Measurements from ENCODE around the gene METAP1D.

The METAP1D gene

DNA sequence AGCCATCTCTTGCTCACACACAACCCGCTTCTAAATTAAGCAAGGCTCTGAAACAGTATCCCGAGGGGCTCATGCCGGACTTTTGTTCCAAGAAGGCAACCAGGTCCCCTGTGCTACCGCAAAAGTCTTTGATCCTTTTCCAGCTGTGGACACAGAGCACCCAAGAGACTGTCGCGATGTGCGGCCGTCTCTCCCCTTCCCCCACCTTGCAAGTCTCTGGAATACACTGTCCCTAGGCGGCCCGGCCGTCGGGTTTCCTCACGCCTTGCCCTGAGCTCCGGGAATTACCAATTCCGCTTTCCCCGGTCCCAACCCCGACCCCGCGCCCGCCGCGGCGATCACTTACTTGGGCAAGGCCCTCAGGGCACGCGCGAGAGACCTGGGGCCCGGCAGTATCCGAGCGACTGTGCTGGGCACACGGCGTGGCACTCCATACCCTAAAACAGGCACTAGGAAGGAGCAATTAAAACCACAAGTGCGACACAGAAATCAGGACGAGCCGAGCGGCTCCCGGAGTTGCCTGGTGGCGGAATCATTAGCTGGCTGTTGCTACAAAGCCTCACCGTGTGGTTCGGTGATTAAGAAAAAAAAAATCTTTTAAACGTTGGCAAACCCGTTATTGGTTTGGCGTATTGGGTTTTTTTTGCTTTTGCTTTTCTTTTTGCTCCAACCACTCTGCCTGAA lies 83.3 kb downstream of the METAP1D start:
- DNase-seq, result no peak

DNA sequence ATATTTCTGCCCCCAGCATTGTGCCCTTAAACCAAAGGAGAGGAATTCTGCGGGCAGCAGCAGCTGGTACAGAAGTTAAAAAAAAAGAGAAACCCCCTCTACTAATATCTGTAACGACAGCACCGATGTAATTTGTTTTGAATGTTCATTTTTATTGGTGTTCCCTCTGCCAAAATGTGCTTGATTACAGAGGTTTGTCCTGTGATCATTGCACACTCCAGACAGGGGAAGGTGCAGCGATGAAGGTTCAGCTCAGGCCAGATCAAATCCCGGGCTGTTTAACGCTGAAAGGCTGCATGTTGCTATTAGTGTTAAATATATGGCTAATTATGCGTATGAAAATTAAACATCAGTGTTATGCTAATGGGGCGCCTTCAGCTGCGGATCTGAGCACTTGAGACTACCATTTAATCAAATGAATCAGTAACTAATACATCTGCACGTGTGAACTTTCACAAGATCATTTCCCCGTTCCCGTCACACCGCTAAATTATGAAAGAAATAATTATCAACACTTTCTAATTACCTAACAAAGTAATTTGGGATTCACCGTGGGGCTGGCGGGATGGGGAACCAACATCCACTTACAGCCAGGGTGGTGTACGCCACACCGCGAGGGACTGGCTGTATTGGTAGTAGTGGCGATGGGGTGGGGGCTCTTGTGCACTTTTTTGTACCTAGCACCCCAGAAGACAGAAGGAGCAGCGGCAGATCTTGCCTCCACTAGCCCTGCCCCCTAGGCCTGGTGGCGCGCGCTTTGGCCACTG lies 84.1 kb downstream of the METAP1D start:
- no peak for DNase-seq

DNA sequence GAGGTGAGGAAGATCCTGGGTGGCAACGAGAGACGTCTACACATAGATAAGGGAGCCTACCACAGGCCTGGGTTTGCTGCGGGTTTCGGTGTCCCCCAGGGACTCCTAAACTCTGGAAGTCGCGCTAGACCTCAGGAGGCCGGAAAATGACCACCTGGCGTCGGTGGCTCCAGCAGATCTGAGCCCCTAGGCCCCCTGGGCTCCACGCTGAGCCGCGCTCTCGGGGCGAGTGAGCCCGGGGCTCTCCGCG lies 84.6 kb downstream of the METAP1D start:
- no peak for DNase-seq

DNA sequence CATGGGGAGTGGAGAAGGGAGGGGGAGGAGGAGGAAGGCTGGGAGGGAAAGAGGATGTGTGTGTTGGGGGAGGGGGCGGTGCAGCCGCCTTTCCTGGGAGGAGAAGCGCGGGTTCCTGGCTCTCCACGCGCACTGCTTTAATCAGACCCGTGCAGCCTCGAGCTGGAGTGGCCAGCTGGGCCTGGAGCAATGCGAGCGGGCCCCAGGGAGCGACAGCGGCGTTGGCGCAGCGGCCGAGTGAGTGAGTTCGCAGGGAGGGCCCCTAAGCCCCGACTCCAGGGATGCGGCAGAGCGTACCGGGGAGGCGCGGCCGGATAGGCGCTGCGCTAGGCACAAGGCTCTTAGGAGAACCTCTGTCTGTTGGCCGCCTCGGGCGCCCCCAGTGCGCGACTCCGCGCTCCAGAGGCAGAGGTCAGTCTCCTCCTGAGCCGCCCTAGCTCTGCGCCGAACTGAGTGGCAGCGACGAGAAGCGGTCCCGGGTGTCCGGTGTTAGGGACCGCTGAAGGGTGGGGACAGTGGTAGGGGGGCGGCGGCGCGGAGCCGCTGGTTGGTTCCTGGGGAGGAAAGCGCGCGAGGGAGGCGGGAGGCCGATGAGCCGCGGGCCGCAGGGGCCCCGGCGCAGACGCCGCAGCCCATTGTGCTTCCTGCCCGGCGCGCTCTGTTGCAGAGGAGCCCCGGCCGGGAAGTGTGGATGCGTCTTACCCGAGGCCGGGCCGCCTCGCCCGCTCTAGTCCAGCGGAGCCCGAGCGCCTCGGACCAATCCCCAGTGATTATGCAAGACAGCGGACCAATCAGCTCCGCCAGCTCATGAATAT lies 85.1 kb downstream of the METAP1D start:
- DNase-seq, result no peak

DNA sequence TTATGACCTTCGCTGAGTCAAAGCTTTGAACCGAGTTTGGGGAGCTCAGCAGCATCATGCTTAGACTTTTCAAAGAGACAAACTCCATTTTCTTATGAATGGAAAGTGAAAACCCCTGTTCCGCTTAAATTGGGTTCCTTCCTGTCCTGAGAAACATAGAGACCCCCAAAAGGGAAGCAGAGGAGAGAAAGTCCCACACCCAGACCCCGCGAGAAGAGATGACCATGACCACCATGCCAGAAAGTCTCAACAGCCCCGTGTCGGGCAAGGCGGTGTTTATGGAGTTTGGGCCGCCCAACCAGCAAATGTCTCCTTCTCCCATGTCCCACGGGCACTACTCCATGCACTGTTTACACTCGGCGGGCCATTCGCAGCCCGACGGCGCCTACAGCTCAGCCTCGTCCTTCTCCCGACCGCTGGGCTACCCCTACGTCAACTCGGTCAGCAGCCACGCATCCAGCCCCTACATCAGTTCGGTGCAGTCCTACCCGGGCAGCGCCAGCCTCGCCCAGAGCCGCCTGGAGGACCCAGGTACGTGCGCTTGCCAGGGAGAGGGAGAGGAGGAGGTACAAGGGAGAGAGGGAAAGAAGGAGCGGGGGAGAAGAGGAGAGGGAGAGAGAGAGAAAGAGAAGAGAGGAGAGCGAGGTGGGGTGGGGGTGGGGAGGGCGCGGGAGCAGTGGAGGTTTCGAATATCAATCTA lies 85.9 kb downstream of the METAP1D start, which contains the start of gene DLX1:
Gene DLX1, plus strand, starts transcription at position 48 of the 700 bp plus-strand sequence. Its CDS starts 171 bp downstream, at position 219.
- DNase-seq, result no peak

DNA sequence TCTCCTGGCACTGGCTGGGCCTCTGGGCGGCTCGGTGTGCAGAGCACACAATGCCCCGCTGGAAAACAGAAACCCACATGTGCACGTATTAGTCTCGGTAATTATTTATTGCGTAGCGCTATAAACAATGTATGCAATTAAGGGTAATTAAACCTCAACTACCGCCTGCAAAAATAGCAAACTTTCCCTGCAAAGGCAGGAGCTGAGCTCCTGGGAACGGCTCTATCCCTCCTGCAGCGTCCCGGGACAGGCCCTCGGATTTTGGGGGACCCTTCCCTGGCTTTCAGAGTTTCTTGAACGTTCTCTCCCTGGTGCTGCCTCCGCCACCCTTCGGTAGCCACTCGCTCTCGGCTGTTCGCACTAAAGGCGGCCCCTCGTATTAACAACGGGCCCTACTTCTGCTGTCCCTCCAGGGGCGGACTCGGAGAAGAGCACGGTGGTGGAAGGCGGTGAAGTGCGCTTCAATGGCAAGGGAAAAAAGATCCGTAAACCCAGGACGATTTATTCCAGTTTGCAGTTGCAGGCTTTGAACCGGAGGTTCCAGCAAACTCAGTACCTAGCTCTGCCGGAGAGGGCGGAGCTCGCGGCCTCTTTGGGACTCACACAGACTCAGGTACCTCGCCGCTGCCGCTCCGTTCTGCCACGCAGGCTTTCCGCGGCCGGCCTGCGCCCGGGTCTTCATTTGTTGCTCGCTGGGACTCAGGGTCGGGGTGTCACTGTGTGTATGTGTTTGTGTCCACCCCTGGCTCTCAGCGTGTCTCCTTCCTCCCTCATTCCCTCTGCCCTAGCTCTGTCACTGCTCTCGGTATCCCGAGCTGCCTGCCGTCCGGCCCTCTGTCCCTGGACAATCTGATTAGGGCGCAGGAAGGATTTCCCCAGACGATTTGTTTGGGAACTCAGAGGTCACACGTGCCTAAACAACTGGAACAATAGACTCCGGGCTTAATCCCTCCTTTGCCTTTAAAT lies 86.8 kb downstream of the METAP1D start:
- DNase-seq, result peak in 2 of 4 experiments; percentile 24 to 47

DNA sequence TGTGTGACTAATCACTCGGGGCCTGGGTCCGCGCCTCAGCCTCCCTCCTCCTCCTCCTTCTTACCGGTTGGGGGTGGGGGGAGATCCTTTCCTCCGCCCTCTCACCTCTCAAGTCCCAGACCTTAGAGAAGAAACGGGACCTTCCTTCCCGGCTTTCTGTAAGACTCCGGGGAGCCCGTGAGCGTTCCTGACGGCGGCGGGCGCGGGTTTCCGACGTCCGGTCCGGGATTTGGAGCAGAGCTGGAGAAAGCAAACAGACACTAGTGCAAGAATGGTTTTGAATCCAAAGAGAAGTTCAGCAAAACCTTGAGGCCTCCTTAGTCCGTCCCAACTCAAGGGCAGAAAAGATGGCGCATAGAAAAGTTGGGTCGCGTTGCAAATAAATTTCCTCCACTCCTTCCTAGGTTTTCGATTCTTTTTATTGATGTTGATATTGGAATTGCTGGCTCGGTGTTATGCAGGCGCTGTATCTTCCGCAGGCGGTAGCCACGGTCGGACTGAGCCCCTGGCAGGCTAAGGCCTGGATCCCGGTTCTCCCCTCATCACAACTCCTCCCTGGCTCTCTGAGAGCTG lies 87.5 kb downstream of the METAP1D start:
- no peak for DNase-seq

DNA sequence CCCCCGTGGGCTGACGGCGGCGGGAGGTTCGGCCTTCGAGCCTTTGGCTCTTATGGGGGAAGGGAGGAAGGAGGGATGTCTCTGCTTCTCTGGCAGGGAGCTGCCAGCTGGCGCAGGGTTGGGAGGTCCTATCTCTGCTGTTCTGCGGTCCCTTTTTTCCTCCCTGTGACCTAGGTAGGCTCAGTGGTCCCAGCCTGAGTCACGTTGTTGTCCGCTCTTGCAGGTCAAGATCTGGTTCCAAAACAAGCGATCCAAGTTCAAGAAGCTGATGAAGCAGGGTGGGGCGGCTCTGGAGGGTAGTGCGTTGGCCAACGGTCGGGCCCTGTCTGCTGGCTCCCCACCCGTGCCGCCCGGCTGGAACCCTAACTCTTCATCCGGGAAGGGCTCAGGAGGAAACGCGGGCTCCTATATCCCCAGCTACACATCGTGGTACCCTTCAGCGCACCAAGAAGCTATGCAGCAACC lies 88.1 kb downstream of the METAP1D start:
- DNase-seq, result no peak

DNA sequence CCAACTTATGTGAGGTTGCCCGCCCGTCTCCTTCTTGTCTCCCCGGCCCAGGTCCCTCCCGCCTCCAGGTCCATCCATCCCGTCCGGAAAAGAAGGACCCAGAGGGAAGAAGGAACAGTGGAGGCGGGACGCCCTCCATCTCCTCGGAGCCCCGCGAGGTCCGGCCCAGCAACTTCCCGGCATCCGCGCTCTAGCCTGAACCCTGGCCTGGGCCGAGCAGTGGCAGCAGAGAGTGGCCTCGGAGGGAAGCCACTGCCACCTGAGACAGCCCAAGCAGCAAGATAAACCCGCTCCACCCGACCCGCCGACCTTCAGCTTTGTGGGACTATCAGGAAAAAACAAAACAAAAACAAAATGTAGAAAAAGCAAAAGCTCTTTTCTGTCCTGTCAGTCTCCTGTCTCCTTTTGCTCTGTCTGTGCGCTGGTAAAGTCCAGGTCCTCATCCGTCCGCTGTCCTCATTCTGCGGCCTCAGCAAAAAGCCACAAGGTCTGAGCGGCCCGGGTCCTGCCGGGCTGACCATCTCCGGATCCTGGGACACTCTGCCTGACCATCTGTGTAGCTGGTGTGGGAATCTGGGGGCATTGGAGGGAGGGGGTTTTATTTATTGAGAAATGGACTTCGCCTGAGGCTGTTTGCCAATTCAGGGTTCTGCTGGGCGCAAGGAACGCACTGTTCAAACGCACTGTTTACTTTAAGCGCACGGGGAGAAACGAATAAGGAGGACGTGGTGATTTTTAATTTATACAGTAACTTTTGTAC lies 88.7 kb downstream of the METAP1D start:
- no peak for DNase-seq

DNA sequence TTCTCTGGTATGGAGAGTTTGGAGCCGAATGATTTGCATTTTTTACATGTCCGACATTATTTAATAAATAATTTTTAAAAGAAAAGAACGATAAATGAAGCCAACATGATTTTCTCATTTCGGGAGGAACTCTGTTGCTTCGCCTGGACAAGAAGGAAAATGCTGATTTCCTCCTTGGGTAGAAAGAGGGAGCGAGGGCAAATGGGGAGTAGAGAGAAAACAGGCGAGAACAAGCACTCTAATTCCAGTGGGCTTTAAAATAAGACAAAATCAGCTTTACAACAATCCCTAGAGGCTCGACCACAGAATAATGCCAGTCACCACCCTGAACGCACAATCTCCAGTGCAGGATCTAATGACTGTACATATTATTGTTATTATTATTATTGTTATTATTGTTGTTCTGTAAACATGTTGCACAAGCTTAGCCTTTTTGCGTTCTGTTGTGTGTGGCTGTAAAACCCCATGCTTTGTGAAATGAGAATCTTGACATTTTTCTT lies 89.3 kb downstream of the METAP1D start:
- DNase-seq, result no peak

DNA sequence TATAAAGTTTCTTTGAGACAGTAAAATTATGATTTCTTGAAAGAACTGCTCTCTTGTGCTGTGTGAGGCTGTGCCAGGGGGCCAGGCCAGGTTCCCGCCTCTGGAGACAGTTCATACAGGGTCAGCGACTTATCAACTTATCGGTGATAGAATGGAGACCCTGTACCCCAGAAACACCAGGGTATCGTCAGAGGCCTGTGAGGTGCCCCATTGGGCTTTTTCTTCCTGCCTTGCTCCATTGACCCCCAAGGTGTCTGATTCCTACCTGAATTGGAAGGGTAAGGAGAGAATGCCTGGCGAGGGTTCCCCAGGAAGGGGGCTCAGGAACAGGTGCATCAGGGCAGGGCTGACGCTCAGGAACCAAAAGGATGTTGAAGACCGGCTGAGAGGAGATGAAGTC lies 89.9 kb downstream of the METAP1D start:
- DNase-seq, result no peak

DNA sequence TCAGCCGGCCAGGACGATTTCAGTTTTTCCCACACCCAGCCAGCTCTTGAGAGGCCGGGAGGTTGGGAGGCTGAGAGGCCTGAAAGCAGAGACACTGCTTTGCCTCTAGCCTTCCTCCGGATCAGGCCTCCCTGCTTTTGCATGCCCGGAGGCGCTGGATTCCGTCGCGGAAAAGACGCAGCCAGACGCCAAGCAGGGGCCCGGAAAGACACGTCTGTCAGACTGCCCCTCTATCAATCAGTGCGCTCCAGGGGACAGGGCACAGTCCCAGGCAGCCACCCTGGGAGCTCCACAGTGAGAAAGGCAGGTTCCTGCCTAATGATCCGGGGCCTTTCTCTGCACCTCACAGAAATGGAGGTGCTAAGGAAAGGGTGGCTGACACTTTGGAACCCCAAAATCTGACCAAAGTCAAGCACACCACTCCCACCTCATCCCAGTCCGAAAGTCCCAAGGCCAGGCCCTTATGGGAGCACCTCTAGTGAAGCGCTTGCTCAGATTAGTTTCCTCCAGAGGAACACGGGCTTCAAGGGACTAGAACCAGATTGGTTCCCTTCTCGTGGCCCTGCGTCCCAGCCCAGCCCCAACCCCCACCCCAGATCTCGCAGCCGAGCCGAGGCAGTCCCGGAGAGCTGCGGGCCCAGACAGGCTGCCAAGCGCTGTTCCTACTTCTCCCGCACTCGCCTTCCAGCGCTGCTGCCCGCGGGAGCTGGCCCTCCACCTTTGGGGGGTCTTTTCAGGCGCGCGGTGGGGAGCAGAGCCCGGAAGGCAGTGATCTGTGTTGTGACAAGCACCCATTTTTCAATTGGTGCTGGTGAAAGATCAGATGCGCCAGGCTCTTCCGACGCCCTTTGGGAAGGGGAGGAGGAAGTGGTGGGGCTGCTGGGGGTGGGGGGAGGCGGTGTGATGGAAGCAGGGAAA lies 90.5 kb downstream of the METAP1D start:
- no peak for DNase-seq

DNA sequence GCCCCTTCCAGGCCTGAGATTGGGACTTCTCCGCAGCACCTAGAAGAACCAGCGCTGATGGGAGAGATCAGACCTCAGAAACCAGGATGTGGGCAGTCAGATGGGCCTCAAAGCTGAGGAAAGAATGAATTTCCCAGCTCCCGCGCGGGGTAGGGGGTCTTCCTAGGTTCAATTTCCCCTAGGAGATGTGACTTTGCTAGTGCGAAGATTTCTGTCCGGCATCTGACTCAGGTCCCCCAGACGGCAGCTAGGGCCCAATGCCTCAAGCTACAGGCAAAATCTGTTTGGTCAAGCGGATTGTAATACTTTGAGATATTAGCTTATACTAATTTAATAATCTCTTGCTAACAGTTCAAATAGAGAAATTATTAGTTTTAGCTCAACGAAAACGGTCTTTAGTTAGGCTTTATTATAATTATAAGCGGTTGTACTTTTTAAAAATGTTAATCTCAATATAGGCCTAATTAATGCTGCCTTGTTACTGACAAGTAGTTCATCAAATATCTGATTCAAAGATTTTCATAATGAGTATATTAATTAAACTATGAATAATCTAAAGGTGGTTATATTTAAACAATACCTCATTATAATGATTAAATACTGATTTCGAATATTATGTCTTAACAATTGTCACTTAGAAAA lies 91.4 kb downstream of the METAP1D start:
- no peak for DNase-seq

DNA sequence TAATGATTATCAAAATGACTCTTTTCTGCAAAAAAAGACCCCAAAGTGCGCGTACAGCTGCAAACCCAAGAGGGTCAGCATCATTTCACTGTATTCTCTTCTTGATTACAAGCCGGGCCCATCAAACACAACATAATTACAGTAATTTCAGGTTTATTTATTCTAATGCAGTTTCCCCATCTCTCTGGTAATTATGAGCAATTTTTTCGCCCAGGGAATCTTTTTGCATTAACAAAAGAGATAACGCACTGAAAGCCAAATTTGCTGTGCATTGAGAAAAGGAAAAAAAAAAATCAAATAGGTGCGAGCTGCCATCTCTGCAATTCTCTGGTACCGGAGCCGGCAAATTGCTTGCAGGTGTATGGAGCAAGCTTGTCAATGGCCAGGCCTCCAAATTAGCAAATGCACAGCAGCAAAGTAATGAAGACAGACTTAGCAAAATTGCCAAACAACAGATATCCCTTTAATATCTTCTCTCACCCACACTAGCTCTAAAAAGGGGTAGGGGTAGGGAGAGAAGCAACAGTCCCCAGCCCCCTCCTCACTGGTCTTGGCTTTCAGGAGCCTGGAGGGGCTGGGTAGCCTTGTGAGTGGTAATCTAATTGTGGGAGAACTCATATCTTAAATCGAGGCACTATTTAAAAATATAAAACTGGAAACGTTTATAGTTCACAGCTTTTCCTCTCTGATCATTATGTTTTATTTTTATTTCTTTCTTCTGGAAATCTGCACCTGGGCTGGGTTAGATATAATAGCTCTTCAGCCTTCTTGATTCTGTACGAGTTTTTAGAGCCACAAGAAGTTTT lies 92.2 kb downstream of the METAP1D start:
- DNase-seq, result no peak

DNA sequence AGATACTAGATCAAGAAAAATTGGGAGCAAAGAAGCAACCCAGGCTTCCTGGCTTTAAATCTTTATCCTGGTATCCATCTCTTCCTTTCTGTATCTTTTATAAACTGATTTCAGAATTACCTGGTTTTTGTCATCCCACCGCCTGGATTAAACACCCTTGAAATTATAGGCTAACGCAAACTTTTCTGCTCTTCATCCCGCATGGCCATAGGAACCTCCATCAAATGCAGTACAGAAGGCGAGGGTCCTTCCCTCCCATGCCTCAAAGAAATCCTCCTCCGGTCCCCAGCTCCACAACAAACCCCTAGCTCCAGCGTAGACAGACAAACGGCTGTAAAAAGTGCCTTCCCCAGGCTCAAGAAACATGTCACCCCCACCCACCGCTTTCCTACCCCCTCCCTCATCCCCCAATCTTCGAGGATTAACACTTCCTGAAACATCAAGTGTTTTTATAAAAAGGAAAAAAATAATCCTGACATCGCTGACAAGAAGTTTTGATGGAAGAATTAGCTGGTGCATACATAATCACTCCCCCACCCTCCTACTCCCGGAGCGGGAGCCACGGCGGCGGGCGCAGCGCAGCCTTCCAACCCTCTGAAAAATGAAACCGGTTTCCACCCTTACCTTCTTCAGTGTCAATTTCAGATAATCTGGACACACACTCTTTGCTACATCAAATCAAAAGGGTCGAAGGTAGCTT lies 93.1 kb downstream of the METAP1D start:
- no peak for DNase-seq

DNA sequence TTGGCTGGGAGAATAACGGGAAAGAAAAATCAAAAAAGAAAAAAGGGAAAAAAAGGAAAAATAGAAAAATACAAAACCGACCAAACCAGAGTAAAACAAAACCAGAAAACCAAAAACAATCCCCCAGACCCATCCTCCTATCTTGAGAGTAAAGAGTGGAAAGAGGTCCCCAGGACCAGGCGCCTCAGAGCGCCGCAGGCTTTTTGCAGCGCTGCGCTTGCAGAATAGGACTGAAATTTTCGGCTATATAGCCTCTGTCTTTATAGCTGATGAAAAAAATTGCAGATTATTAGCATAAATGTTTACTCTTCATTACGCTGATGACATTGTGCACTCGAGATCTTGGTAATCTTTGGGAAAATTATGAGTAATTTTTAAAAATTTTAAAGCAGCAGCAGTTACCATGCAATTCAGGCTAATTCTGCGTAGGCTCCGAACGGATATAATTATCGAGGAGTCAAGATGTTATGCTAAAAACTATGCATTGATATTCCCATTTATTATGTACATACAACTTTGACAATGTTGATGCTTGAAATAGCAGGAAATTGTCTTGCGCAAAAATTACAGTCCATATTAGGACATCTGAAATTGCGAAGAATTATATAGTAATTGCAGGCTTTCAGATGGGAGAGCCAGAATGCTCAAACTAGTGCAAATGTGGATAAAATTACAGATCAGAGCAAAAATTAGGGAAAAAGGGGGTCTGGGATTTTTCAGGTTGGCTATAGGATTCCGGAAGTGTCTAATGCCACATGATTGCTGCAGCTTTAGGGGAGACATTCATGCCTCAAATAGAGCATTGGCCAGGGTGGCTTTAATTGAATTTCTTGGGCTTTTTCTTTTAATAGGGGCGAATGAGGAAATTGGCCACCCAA lies 93.9 kb downstream of the METAP1D start:
- DNase-seq, result no peak
